Measurements from ENCODE around the gene DNASE1L3.

DNASE1L3 gene

GRCh38 chr3:58164906-58165821 lies 45.6 kb downstream of the DNASE1L3 start:
- Histone ChIP-seq H3K9me2 (replicated peaks; ENCODE audit: control insufficient read depth, low read length) (no peaks in the 10 kb centered on the region), H4K20me1 (ENCODE audit: control insufficient read depth, insufficient read depth, low read depth, low read length) (no peaks in the 10 kb centered on the region), H3K79me2 (ENCODE audit: control insufficient read depth, low read length) (no peaks in the 10 kb centered on the region), H3K9me3 (ENCODE audit: control insufficient read depth, insufficient read depth, low read length) (no peaks in the 10 kb centered on the region), H3K4me1 (ENCODE audit: control insufficient read depth, low read length) (no peaks in the 10 kb centered on the region), H3K36me3 (ENCODE audit: control insufficient read depth, low read length) (no peaks in the 10 kb centered on the region), H3K4me3 (ENCODE audit: low read length) (no peak overlapping the region), H3F3A (ENCODE audit: control insufficient read depth, insufficient read depth) (no peaks in the 10 kb centered on the region), H3K27me3 (ENCODE audit: control insufficient read depth, low read length) (no peaks in the 10 kb centered on the region), H3K27ac (ENCODE audit: low read depth, low read length) (no peak overlapping the region), H3K4me2 (ENCODE audit: low read length) (no peak overlapping the region)
- TF ChIP-seq EZH2phosphoT487 (IDR thresholded peaks at IDR 0.05; ENCODE audit: borderline replicate concordance, low read length): no peak
- TF ChIP-seq, protein P1, sequence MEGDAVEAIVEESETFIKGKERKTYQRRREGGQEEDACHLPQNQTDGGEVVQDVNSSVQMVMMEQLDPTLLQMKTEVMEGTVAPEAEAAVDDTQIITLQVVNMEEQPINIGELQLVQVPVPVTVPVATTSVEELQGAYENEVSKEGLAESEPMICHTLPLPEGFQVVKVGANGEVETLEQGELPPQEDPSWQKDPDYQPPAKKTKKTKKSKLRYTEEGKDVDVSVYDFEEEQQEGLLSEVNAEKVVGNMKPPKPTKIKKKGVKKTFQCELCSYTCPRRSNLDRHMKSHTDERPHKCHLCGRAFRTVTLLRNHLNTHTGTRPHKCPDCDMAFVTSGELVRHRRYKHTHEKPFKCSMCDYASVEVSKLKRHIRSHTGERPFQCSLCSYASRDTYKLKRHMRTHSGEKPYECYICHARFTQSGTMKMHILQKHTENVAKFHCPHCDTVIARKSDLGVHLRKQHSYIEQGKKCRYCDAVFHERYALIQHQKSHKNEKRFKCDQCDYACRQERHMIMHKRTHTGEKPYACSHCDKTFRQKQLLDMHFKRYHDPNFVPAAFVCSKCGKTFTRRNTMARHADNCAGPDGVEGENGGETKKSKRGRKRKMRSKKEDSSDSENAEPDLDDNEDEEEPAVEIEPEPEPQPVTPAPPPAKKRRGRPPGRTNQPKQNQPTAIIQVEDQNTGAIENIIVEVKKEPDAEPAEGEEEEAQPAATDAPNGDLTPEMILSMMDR (IDR thresholded peaks at IDR 0.05; ENCODE audit: low read depth, low read length, poor library complexity, severe bottlenecking): no peak

GRCh38 chr3:58164199-58164879 lies 46.4 kb downstream of the DNASE1L3 start:
- Histone ChIP-seq H3K79me2 (ENCODE audit: control insufficient read depth, low read length) (no peaks in the 10 kb centered on the region), H3K4me3 (ENCODE audit: low read length) (no peak overlapping the region), H3K27me3 (ENCODE audit: control insufficient read depth, low read length) (no peaks in the 10 kb centered on the region), H3K4me1 (ENCODE audit: control insufficient read depth, low read length) (no peaks in the 10 kb centered on the region), H3K9me2 (replicated peaks; ENCODE audit: control insufficient read depth, low read length) (no peaks in the 10 kb centered on the region), H3K4me2 (ENCODE audit: low read length) (no peak overlapping the region), H3K27ac (ENCODE audit: low read depth, low read length) (no peak overlapping the region), H3K9me3 (ENCODE audit: control insufficient read depth, insufficient read depth, low read length) (no peaks in the 10 kb centered on the region), H3F3A (ENCODE audit: control insufficient read depth, insufficient read depth) (no peaks in the 10 kb centered on the region), H3K36me3 (ENCODE audit: control insufficient read depth, low read length) (no peaks in the 10 kb centered on the region), H4K20me1 (ENCODE audit: control insufficient read depth, insufficient read depth, low read depth, low read length) (no peaks in the 10 kb centered on the region)
- TF ChIP-seq, protein P1 (IDR thresholded peaks at IDR 0.05; ENCODE audit: low read depth, low read length, poor library complexity, severe bottlenecking): no peak
- TF ChIP-seq EZH2phosphoT487 (IDR thresholded peaks at IDR 0.05; ENCODE audit: borderline replicate concordance, low read length): no peak

DNA sequence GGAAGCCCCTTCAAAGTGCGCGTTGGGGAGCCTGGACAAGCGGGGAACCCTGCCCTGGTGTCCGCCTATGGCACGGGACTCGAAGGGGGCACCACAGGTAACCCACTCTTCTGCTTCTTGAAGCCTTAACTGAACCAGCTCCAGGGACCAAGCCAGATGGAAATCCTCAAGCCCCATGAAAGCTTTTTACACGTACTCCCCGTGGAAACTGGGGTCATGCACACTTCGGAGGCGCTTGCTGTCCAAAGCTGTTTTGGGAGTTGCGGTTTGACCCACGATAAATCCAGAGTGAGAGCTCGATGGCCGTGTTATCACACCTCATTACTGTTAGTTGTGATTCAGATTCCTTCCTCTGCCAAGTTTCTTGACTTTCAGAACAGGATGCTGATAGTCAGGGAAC lies 47.5 kb downstream of the DNASE1L3 start:
- no peak overlapping the region for H3K4me3 ChIP-seq (ENCODE audit: low read length)
- H3K27me3 ChIP-seq (ENCODE audit: control insufficient read depth, low read length): no peaks in the 10 kb centered on the region
- no peaks in the 10 kb centered on the region for H3K79me2 ChIP-seq (ENCODE audit: control insufficient read depth, low read length)
- H3K27ac ChIP-seq (ENCODE audit: low read depth, low read length): no peak overlapping the region
- TF ChIP-seq, protein P1 (IDR thresholded peaks at IDR 0.05; ENCODE audit: low read depth, low read length, poor library complexity, severe bottlenecking): no peak
- TF ChIP-seq EZH2phosphoT487 (IDR thresholded peaks at IDR 0.05; ENCODE audit: borderline replicate concordance, low read length): no peak
- H3K36me3 ChIP-seq (ENCODE audit: control insufficient read depth, low read length): no peaks in the 10 kb centered on the region
- no peaks in the 10 kb centered on the region for H3F3A ChIP-seq (ENCODE audit: control insufficient read depth, insufficient read depth)
- H4K20me1 ChIP-seq (ENCODE audit: control insufficient read depth, insufficient read depth, low read depth, low read length): no peaks in the 10 kb centered on the region
- H3K9me3 ChIP-seq (ENCODE audit: control insufficient read depth, insufficient read depth, low read length): no peaks in the 10 kb centered on the region
- H3K4me1 ChIP-seq (ENCODE audit: control insufficient read depth, low read length): no peaks in the 10 kb centered on the region
- H3K4me2 ChIP-seq (ENCODE audit: low read length): no peak overlapping the region
- no peaks in the 10 kb centered on the region for H3K9me2 ChIP-seq (replicated peaks; ENCODE audit: control insufficient read depth, low read length)
